ENCODE data around the gene ATP2C2. TPM values are rescaled to one million over a fixed set of nuclear protein-coding genes. Genes with fewer than 3 reads are reported as not detected.

ATP2C2 gene
- polyA plus RNA-seq, 1 donor (not counting 4 experiments of a cell fraction or from before 2014, with no cell fraction given): 0.96 TPM

DNA sequence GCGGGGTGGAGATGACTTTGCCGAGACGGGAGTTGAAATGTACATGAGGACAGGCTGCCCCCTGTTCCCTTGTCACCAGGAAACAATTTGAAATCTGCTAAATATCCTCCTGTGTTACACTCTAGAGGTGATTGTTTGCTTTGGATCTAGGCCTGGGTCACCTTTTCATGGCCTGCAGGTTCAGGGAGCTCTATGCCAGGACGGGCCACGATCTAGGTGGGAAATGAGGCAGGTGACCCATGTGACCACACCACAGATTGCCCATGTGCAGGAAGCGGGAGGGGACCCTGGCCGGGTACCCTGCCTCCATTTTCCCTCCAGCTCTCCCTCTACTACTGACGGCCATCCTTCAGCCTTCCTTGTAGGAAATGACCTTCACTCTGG lies 92.7 kb downstream of the ATP2C2 start:
- H3K9me3 ChIP-seq (ENCODE audit: control insufficient read depth, low read depth, low read length): no peaks in the 10 kb centered on the region
- no peak overlapping the region for H3K27ac ChIP-seq (ENCODE audit: control insufficient read depth, insufficient read depth, low read length)
- no peak for TF ChIP-seq EZH2 (IDR thresholded peaks at IDR 0.05; ENCODE audit: low read length)
- TF ChIP-seq, protein P1, sequence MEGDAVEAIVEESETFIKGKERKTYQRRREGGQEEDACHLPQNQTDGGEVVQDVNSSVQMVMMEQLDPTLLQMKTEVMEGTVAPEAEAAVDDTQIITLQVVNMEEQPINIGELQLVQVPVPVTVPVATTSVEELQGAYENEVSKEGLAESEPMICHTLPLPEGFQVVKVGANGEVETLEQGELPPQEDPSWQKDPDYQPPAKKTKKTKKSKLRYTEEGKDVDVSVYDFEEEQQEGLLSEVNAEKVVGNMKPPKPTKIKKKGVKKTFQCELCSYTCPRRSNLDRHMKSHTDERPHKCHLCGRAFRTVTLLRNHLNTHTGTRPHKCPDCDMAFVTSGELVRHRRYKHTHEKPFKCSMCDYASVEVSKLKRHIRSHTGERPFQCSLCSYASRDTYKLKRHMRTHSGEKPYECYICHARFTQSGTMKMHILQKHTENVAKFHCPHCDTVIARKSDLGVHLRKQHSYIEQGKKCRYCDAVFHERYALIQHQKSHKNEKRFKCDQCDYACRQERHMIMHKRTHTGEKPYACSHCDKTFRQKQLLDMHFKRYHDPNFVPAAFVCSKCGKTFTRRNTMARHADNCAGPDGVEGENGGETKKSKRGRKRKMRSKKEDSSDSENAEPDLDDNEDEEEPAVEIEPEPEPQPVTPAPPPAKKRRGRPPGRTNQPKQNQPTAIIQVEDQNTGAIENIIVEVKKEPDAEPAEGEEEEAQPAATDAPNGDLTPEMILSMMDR (optimal IDR thresholded peaks at IDR 0.05 in 1 of 3, IDR thresholded peaks at IDR 0.05 in 1 of 3, conservative IDR thresholded peaks at IDR 0.05 in 1 of 3; ENCODE audit: extremely low read depth in 1 of 3, insufficient read depth in 2 of 3, low read length in 3 of 3): no peak
- peaks cover 29 to 52% of the 10 kb centered on the region in 2 experiments for H3K36me3 ChIP-seq (ENCODE audit: control insufficient read depth in 2 of 2, extremely low read depth in 1 of 2, insufficient read depth in 2 of 2, low read length in 2 of 2)
- DNase-seq (ENCODE audit: low read depth, low spot score) (no peak), FAIRE-seq (no peak)
- H3K27me3 ChIP-seq (ENCODE audit: control insufficient read depth, extremely low read depth, insufficient read depth, low read length): no peaks in the 10 kb centered on the region
- H4K20me1 ChIP-seq (ENCODE audit: control insufficient read depth, extremely low read depth, insufficient read depth, low read length): no peaks in the 10 kb centered on the region
- dilution Hi-C loops (cut with MboI; ENCODE audit: extremely low pct_ligation_motif_present, low sequenced_read_pairs): no loop called here
- no peak overlapping the region for H2AFZ ChIP-seq (ENCODE audit: control insufficient read depth, low read length)
- no peak overlapping the region for H3K4me2 ChIP-seq (ENCODE audit: control insufficient read depth, extremely low read depth, insufficient read depth, low read depth, low read length)
- H3K79me2 ChIP-seq (ENCODE audit: control insufficient read depth, insufficient read depth, low read length): peaks cover 8% of the 10 kb centered on the region
- H3K4me3 ChIP-seq (ENCODE audit: control insufficient read depth in 2 of 3, extremely low read depth in 1 of 3, insufficient read depth in 2 of 3, low read depth in 1 of 3, low read length in 3 of 3): no peak overlapping the region
- H3K9me1 ChIP-seq (ENCODE audit: control insufficient read depth, extremely low read depth, insufficient read depth, low read length): no peaks in the 10 kb centered on the region
- H3K9ac ChIP-seq (ENCODE audit: control insufficient read depth, extremely low read depth, insufficient read depth, low read length): no peak overlapping the region
- no peaks in the 10 kb centered on the region for H3K4me1 ChIP-seq (ENCODE audit: control insufficient read depth, extremely low read depth, insufficient read depth, low read length)

DNA sequence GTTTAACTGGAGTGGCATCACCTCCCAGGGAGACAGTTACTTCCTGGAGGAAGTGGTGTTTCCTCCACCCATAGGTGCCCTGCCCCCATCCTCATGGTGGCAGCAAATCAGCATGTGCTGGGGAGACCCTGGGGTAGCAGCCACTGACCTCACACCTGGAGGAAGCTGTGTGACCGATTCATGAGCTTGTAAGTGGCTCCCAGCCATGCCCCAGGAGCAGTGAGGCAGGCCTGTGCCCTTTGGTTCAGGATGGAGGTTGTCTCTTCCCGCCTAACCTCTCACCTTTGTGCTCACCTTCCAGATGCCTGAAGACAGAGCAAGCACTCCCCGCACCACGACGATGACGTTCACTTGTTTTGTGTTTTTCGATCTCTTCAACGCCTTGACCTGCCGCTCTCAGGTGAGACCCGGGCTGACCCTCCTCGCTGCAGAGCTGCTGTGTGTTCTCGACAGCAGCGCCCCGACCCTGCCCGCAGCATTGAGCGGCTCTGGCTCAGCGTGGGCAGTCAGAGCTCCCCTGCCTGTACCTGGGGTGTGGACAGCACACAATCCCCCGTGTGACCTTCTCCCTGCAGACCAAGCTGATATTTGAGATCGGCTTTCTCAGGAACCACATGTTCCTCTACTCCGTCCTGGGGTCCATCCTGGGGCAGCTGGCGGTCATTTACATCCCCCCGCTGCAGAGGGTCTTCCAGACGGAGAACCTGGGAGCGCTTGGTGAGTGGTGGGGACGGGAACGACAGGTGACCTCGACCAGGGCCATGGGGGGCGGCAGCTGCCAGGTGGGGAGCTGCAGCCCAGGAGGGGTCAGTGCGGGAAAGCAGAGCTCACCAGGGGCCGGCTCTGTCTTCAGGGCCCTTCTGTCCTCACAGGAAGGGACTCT lies 93.3 kb downstream of the ATP2C2 start:
- Histone ChIP-seq H2AFZ (ENCODE audit: control insufficient read depth, low read length) (no peak overlapping the region), H3K4me3 (ENCODE audit: control insufficient read depth in 2 of 3, extremely low read depth in 1 of 3, insufficient read depth in 2 of 3, low read depth in 1 of 3, low read length in 3 of 3) (no peak overlapping the region), H3K9me1 (ENCODE audit: control insufficient read depth, extremely low read depth, insufficient read depth, low read length) (no peaks in the 10 kb centered on the region), H3K36me3 (ENCODE audit: control insufficient read depth in 2 of 2, extremely low read depth in 1 of 2, insufficient read depth in 2 of 2, low read length in 2 of 2) (peaks cover 29 to 53% of the 10 kb centered on the region in 2 experiments), H4K20me1 (ENCODE audit: control insufficient read depth, extremely low read depth, insufficient read depth, low read length) (no peaks in the 10 kb centered on the region), H3K9ac (ENCODE audit: control insufficient read depth, extremely low read depth, insufficient read depth, low read length) (no peak overlapping the region), H3K27ac (ENCODE audit: control insufficient read depth, insufficient read depth, low read length) (no peak overlapping the region), H3K9me3 (ENCODE audit: control insufficient read depth, low read depth, low read length) (no peaks in the 10 kb centered on the region), H3K79me2 (ENCODE audit: control insufficient read depth, insufficient read depth, low read length) (peaks cover 12% of the 10 kb centered on the region), H3K4me2 (ENCODE audit: control insufficient read depth, extremely low read depth, insufficient read depth, low read depth, low read length) (no peak overlapping the region), H3K27me3 (ENCODE audit: control insufficient read depth, extremely low read depth, insufficient read depth, low read length) (no peaks in the 10 kb centered on the region), H3K4me1 (ENCODE audit: control insufficient read depth, extremely low read depth, insufficient read depth, low read length) (no peaks in the 10 kb centered on the region)
- DNase-seq (ENCODE audit: low read depth, low spot score) (no peak), FAIRE-seq (no peak)
- TF ChIP-seq, protein P1 (optimal IDR thresholded peaks at IDR 0.05 in 1 of 3, IDR thresholded peaks at IDR 0.05 in 1 of 3, conservative IDR thresholded peaks at IDR 0.05 in 1 of 3; ENCODE audit: extremely low read depth in 1 of 3, insufficient read depth in 2 of 3, low read length in 3 of 3): no peak
- no peak for TF ChIP-seq EZH2 (IDR thresholded peaks at IDR 0.05; ENCODE audit: low read length)
- dilution Hi-C loops (cut with MboI; ENCODE audit: extremely low pct_ligation_motif_present, low sequenced_read_pairs): no loop called here
